ENCODE results near the gene MT4. TPM values are rescaled to one million over a fixed set of nuclear protein-coding genes. Genes with fewer than 3 reads are reported as not detected.

Gene MT4
- total and polyA plus RNA-seq, 2 of the 4 experiments (the other 2 are of a cell fraction): not detected

- no TSS peak for BruUV-seq (replicated peaks)
- intact Hi-C loops (cut with micrococcal nuclease): no loop called here
- H3K14ac ChIP-seq (replicated peaks; ENCODE audit: low read depth, low read length): peak overlapping the region; percentile 81
- peak overlapping the region; percentile 70 to 75 for H4K8ac ChIP-seq (ENCODE audit: low read depth in 2 of 2, low read length in 2 of 2)
- H2AK5ac ChIP-seq (ENCODE audit: low read depth, low read length): peak overlapping the region; percentile 97
- H2AK9ac ChIP-seq (replicated peaks; ENCODE audit: low read depth, low read length, poor library complexity): no peak overlapping the region
- H3K9ac ChIP-seq (ENCODE audit: low read depth, low read length): no peak overlapping the region
- CTCF ChIA-PET: no interaction called here
- peak overlapping the region; percentile 89 for H2BK5ac ChIP-seq (ENCODE audit: low read depth, low read length, poor library complexity, severe bottlenecking)
- no peak overlapping the region; the same call in 1 of the 2 replicates for H3K27ac ChIP-seq (ENCODE audit: insufficient read depth, low read length)
- H3K9me3 ChIP-seq (ENCODE audit: control insufficient read depth, insufficient read depth, low read length): no peaks in the 10 kb centered on the region
- no peak overlapping the region; the same call in 1 of the 2 replicates for H3K4me2 ChIP-seq (ENCODE audit: low read depth, low read length)
- no peak for DNase-seq
- H2BK15ac ChIP-seq (ENCODE audit: low read depth, low read length): peak overlapping the region; percentile 98; the same call in 2 of the 3 replicates
- TF ChIP-seq RCOR1 (IDR thresholded peaks at IDR 0.05; ENCODE audit: insufficient replicate concordance, low read length): no peak
- H4K5ac ChIP-seq (ENCODE audit: low read depth, low read length): peak overlapping the region; percentile 36; the same call in 1 of the 2 replicates
- dilution Hi-C loops (cut with HindIII; ENCODE audit: low sequenced_read_pairs, unreplicated experiment): no loop called here
- no peak overlapping the region for H3K4me3 ChIP-seq (ENCODE audit: insufficient read depth, low read depth, low read length)
- H2BK20ac ChIP-seq (ENCODE audit: low read depth, low read length): peak overlapping the region; percentile 96
- peak overlapping the region; percentile 93 for H3K4ac ChIP-seq (ENCODE audit: low read depth, low read length)
- H3K18ac ChIP-seq (ENCODE audit: low read depth, low read length): peak overlapping the region; percentile 58; the same call in 1 of the 2 replicates
- peak overlapping the region; percentile 91 for H4K91ac ChIP-seq (ENCODE audit: insufficient read depth, low read depth, low read length)
- H3K36me3 ChIP-seq (ENCODE audit: control insufficient read depth, insufficient read depth, low read length): no peaks in the 10 kb centered on the region
- peaks cover 36% of the 10 kb centered on the region for H3K4me1 ChIP-seq (ENCODE audit: control insufficient read depth, insufficient read depth, low read length)
- peak overlapping the region; percentile 41; the same call in 1 of the 2 replicates for H3K56ac ChIP-seq (ENCODE audit: extremely low read depth, insufficient read depth, low read length)
- no peaks in the 10 kb centered on the region for H4K20me1 ChIP-seq (ENCODE audit: insufficient read depth, low read length)
- peaks cover 21% of the 10 kb centered on the region for H3K9me1 ChIP-seq (ENCODE audit: insufficient read depth, low read length)
- POLR2A ChIA-PET (ENCODE audit: unreplicated experiment): no interaction called here
- no peak overlapping the region for H2AFZ ChIP-seq (replicated peaks; ENCODE audit: low read length, poor library complexity)
- H3K23ac ChIP-seq (ENCODE audit: low read depth, low read length): peak overlapping the region; percentile 92
- no peak for ATAC-seq (ENCODE audit: low read depth)
- peaks cover 2 to 58% of the 10 kb centered on the region in 2 experiments; a peak in 3 of 4 replicates for H3K79me1 ChIP-seq (ENCODE audit: low read depth in 1 of 2, low read length in 2 of 2)
- no peaks in the 10 kb centered on the region for H3K27me3 ChIP-seq (ENCODE audit: control insufficient read depth, insufficient read depth, low read length)
- in situ Hi-C loops (cut with MboI; ENCODE audit: low sequenced_read_pairs): no loop called here
- H2BK120ac ChIP-seq (ENCODE audit: low read depth, low read length): peak overlapping the region; percentile 96
Measured at GRCh38 chr16:56613706-56614105, 48.8 kb downstream of the MT4 start.

Measured in IMR-90 (cell line).